Measurements from ENCODE around the gene RNF31. TPM values are rescaled to one million over a fixed set of nuclear protein-coding genes. Genes with fewer than 3 reads are reported as not detected.

The RNF31 gene
- total and polyA plus RNA-seq, 2 donors (not counting 3 experiments of a cell fraction or from before 2014, with no cell fraction given): 32.3 to 69.7 TPM

- Histone ChIP-seq H3K36me3 (ENCODE audit: control insufficient read depth in 2 of 2, extremely low read depth in 1 of 2, insufficient read depth in 2 of 2, low read length in 2 of 2) (peaks cover 11 to 38% of the 10 kb centered on the region in 2 experiments), H3K27ac (ENCODE audit: insufficient read depth, low read depth, low read length) (no peak overlapping the region), H3K9me3 (replicated peaks; ENCODE audit: control insufficient read depth, insufficient read depth, low read length) (no peaks in the 10 kb centered on the region), H3K79me2 (ENCODE audit: control insufficient read depth, insufficient read depth, low read length) (no peaks in the 10 kb centered on the region), H3K27me3 (ENCODE audit: control insufficient read depth in 2 of 2, insufficient read depth in 2 of 2, low read length in 2 of 2) (no peaks in the 10 kb centered on the region), H4K20me1 (replicated peaks; ENCODE audit: control insufficient read depth, extremely low read depth, insufficient read depth, low read length) (no peaks in the 10 kb centered on the region), H2AFZ (ENCODE audit: low read depth, low read length) (no peak overlapping the region), H3K4me3 (replicated peaks in 1 of 3; ENCODE audit: insufficient read depth in 1 of 3, low read depth in 1 of 3, low read length in 3 of 3) (no peak overlapping the region), H3K4me2 (ENCODE audit: insufficient read depth, low read length) (no peak overlapping the region), H3K9me1 (replicated peaks; ENCODE audit: control insufficient read depth, extremely low read depth, insufficient read depth, low read length) (no peaks in the 10 kb centered on the region), H3K4me1 (ENCODE audit: control insufficient read depth, extremely low read depth, insufficient read depth, low read length) (no peaks in the 10 kb centered on the region), H3K9ac (replicated peaks; ENCODE audit: extremely low read depth, insufficient read depth, low read length) (no peak overlapping the region)
- FAIRE-seq (no peak), DNase-seq (ENCODE audit: low read depth, low spot score) (no peak)
- ChIA-PET CTCF (no interaction called here), POLR2A (no interaction called here)
- dilution Hi-C loops (cut with MboI; ENCODE audit: extremely low pct_ligation_motif_present, low sequenced_read_pairs) (no loop called here), intact Hi-C loops (cut with micrococcal nuclease) (no loop called here)
- BruUV-seq (replicated peaks): no TSS peak
- TF ChIP-seq POLR2AphosphoS5 (IDR thresholded peaks at IDR 0.05; ENCODE audit: insufficient read depth, low read depth, low read length) (no peak), MYC (IDR thresholded peaks at IDR 0.05; ENCODE audit: low read depth, low read length) (no peak), POLR2A (IDR thresholded peaks at IDR 0.05; ENCODE audit: low read depth, low read length) (no peak), FOS (IDR thresholded peaks at IDR 0.05; ENCODE audit: borderline replicate concordance, insufficient read depth, low read length) (no peak), CTCF (IDR thresholded peaks at IDR 0.05; ENCODE audit: extremely low read depth in 1 of 2, insufficient read depth in 1 of 2, low read depth in 1 of 2, low read length in 2 of 2) (no peak), MAX (IDR thresholded peaks at IDR 0.05; ENCODE audit: insufficient read depth, insufficient read length) (no peak), EZH2 (IDR thresholded peaks at IDR 0.05; ENCODE audit: borderline replicate concordance, low read depth, low read length, severe bottlenecking) (no peak), JUN (IDR thresholded peaks at IDR 0.05; ENCODE audit: borderline replicate concordance, insufficient read depth, insufficient read length, low read depth) (no peak), GATA2 (IDR thresholded peaks at IDR 0.05; ENCODE audit: insufficient read depth, insufficient read length, low read depth, low read length) (no peak)
Observed at GRCh38 chr14:24121210-24121609, 26.1 kb upstream of the RNF31 start.
